Activated CD4-positive, alpha-beta T cell treated with anti-CD3 and anti-CD28 coated beads, Interleukin-2, amount 10 ng/mL, durations not matched to agents 24 days and 14 days (primary cell): ENCODE results near the gene EPSTI1. TPM values are rescaled to one million over a fixed set of nuclear protein-coding genes. Genes with fewer than 3 reads are reported as not detected.
A peak's percentile ranks its signal among the peaks of the same experiment; 100 is the strongest.
"Not testable (repeated sequence)": the region's sequence is repeated elsewhere in the genome, so short reads cannot be mapped to it uniquely, and the experiment has no call there.

ENCODE experiments used
- DNase-seq: peaks from one replicate; pipeline ENCODE4 v3.0.0; 2022
- H3K27ac Mint-ChIP-seq: one replicate; pipeline ENCODE4 v1.8.0; 2022; ENCODE audit warnings: mild to moderate bottlenecking, mixed read lengths
- H3K27me3 Mint-ChIP-seq: one replicate; pipeline ENCODE4 v1.8.0; 2022; ENCODE audit warnings: mixed read lengths
- H3K36me3 Mint-ChIP-seq: one replicate; pipeline ENCODE4 v1.8.0; 2022; ENCODE audit warnings: low read depth, mild to moderate bottlenecking, mixed read lengths
- H3K4me1 Mint-ChIP-seq: one replicate; pipeline ENCODE4 v1.8.0; 2021; ENCODE audit warnings: mixed read lengths
- H3K4me3 Mint-ChIP-seq: one replicate; pipeline ENCODE4 v1.8.0; 2022; ENCODE audit warnings: mild to moderate bottlenecking, moderate library complexity, mixed read lengths
- H3K9me3 Mint-ChIP-seq: one replicate; pipeline ENCODE4 v1.8.0; 2021; ENCODE audit warnings: mixed read lengths
- intact Hi-C: fragments of 100-400 bp; cut with micrococcal nuclease; formaldehyde crosslinking; loops from one replicate; pipeline ENCODE4 v1.15.1; 2023
- total RNA-seq: library from RNA; stranded (reverse); gene quantifications from 2 replicates; pipeline ENCODE4 v1.2.3, GENCODE V29; 2022

Gene EPSTI1
- total RNA-seq, 1 donor from 2014 or later = 16.5 TPM

GRCh38 chr13:42996584-42996983, 4.5 kb upstream of the EPSTI1 start:
- Mint-ChIP-seq H3K4me3 (no peak overlapping the region), H3K27me3 (no peaks in the 10 kb centered on the region), H3K36me3 (peaks cover 2% of the 10 kb centered on the region), H3K4me1 (peaks cover 48% of the 10 kb centered on the region), H3K9me3 (peaks cover 7% of the 10 kb centered on the region), H3K27ac (peak overlapping the region; percentile 78)
- DNase-seq = peak; percentile 62
- intact Hi-C loops = loop anchor here (2.0 kb wide), 2 partner anchors 48 to 58 kb away; no protein-coding TSS in a partner anchor

DNA sequence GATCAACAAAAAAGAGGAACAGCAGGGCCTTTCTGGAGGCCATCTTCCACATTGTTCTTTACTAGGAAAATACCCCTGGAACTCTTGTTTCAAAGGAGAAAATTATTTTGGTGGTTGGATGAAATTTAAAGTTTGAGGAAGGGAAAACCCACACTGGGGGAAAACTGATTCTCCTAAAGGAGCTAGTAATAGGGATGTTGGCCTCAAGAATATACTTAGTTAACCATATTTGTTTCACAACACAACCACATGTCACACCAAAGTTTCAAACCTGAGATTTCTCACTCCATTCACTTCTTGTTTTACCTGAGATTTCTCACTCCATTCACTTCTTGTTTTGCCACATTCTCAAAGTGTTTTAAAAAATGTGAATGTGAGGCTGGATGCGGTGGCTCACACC, 2.8 kb upstream of the EPSTI1 start:
- Mint-ChIP-seq H3K4me3 (no peak overlapping the region), H3K27ac (peak overlapping the region; percentile 16), H3K9me3 (peaks cover 7% of the 10 kb centered on the region), H3K4me1 (peaks cover 55% of the 10 kb centered on the region), H3K27me3 (no peaks in the 10 kb centered on the region), H3K36me3 (peaks cover 2% of the 10 kb centered on the region)
- intact Hi-C loops = loop anchor here (5.0 kb wide), 2 partner anchors 603 to 1683 kb away; partner anchors contain the start of gene NAA16
- DNase-seq = no peak

DNA sequence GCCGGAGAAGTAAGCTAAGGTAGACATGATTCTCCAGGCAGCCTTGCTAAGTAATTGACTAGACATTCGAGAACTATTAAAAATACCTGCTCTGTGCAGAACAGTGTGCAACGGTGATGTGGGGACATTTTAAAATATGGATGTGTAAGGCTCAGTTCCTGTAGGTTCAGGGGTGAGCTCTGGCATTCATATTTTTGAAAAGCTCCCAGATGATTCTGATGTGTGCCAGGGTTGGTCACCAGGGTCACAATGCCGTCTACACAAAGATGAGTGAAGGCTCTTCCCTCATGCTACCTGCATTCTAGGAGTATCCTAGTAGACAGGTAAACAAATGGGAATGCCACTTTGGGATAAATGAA, 702 bp upstream of the EPSTI1 start:
- H3K36me3 Mint-ChIP-seq = peaks cover 4% of the 10 kb centered on the region
- peak overlapping the region; percentile 99 for H3K4me3 Mint-ChIP-seq
- H3K27ac Mint-ChIP-seq = peak overlapping the region; percentile 99
- intact Hi-C loops = loop anchor here (1.0 to 5.0 kb wide), 4 partner anchors 31 to 1680 kb away; partner anchors contain the start of genes DNAJC15 and NAA16
- peaks cover 61% of the 10 kb centered on the region for H3K4me1 Mint-ChIP-seq
- peaks cover 7% of the 10 kb centered on the region for H3K9me3 Mint-ChIP-seq
- no peaks in the 10 kb centered on the region for H3K27me3 Mint-ChIP-seq
- DNase-seq = peak; percentile 78

GRCh38 chr13:42991233-42991897, 676 bp downstream of the EPSTI1 start:
- Mint-ChIP-seq H3K4me3 (peak overlapping the region; percentile 99), H3K4me1 (peaks cover 57% of the 10 kb centered on the region), H3K36me3 (peaks cover 11% of the 10 kb centered on the region), H3K27ac (peak overlapping the region; percentile 99)
- not testable (repeated sequence) for H3K27me3 Mint-ChIP-seq, H3K9me3 Mint-ChIP-seq, DNase-seq
- intact Hi-C loops = loop anchor here (1.0 to 5.0 kb wide), 5 partner anchors 8 to 1679 kb away; partner anchors contain the start of gene NAA16

- DNase-seq = peak; percentile 73
- H3K9me3 Mint-ChIP-seq = peaks cover 7% of the 10 kb centered on the region
- H3K27me3 Mint-ChIP-seq = no peaks in the 10 kb centered on the region
- H3K4me3 Mint-ChIP-seq = peak overlapping the region; percentile 99
- H3K36me3 Mint-ChIP-seq = peaks cover 16% of the 10 kb centered on the region
- H3K27ac Mint-ChIP-seq = peak overlapping the region; percentile 99
- intact Hi-C loops = loop anchor here (1.0 to 5.0 kb wide), 5 partner anchors 7 to 1678 kb away; partner anchors contain the start of gene NAA16
- H3K4me1 Mint-ChIP-seq = peaks cover 56% of the 10 kb centered on the region
These were observed 1.5 kb downstream of the EPSTI1 start for GRCh38 chr13:42990291-42991232.

DNA sequence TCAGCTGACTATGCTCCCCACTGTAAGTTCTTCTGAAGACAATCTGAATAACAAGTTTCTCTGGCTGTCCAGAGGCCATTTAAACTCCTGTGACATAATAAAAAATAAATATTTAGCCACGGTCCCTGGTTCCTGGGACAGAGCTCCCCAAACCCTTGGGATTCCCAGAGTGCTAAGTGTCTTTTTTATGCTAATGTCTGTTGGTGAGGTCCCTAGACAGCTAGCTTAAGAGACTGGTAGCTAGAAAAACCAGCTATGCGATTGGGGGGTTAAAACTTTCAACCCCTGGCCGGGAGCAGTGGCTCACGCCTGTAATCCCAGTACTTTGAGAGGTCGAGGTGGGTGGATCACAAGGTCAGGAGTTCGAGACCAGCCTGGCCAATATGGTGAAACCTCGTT, 5.9 kb downstream of the EPSTI1 start:
- Mint-ChIP-seq H3K27me3 (no peaks in the 10 kb centered on the region), H3K4me3 (no peak overlapping the region), H3K36me3 (peaks cover 47% of the 10 kb centered on the region), H3K27ac (no peak overlapping the region), H3K4me1 (peaks cover 56% of the 10 kb centered on the region), H3K9me3 (no peaks in the 10 kb centered on the region)
- intact Hi-C loops = no loop called here
- DNase-seq = no peak

GRCh38 chr13:42985312-42986175, 6.5 kb downstream of the EPSTI1 start:
- intact Hi-C loops = no loop called here
- Mint-ChIP-seq H3K27me3 (no peaks in the 10 kb centered on the region), H3K27ac (no peak overlapping the region), H3K4me1 (peaks cover 53% of the 10 kb centered on the region), H3K36me3 (peaks cover 51% of the 10 kb centered on the region), H3K9me3 (no peaks in the 10 kb centered on the region), H3K4me3 (no peak overlapping the region)
- DNase-seq = no peak

- DNase-seq = no peak
- intact Hi-C loops = loop anchor here (5.0 kb wide), 1 partner anchor 38 kb away; the partner anchor contains the start of gene DNAJC15
- Mint-ChIP-seq H3K4me1 (peaks cover 53% of the 10 kb centered on the region), H3K4me3 (no peak overlapping the region), H3K27ac (peak overlapping the region; percentile 14), H3K9me3 (no peaks in the 10 kb centered on the region), H3K36me3 (peaks cover 60% of the 10 kb centered on the region), H3K27me3 (no peaks in the 10 kb centered on the region)
These were observed 7.3 kb downstream of the EPSTI1 start for GRCh38 chr13:42984691-42985090.

DNA sequence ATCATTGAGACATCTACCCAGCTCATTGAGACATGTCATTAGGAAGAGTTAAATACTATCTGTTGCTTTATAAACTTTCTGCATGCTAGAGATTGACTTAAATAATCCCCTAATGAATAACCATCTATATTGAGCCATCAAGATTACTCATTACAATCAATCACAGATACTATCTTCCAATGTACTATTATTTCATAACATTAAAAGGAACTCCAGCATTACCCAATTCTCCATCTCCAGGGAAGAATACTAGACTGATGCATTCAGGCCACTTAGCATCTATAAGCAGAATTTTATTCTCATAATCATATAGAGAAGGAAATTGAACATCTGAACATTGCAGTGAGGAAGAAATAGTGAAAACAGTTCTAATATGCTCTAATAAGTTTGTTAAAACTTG, 8.0 kb downstream of the EPSTI1 start:
- H3K36me3 Mint-ChIP-seq = peaks cover 62% of the 10 kb centered on the region
- no peak overlapping the region for H3K27ac Mint-ChIP-seq
- no peaks in the 10 kb centered on the region for H3K27me3 Mint-ChIP-seq
- intact Hi-C loops = loop anchor here (5.0 kb wide), 1 partner anchor 38 kb away; the partner anchor contains the start of gene DNAJC15
- no peak for DNase-seq
- no peak overlapping the region for H3K4me3 Mint-ChIP-seq
- peaks cover 50% of the 10 kb centered on the region for H3K4me1 Mint-ChIP-seq
- no peaks in the 10 kb centered on the region for H3K9me3 Mint-ChIP-seq

- H3K4me1 Mint-ChIP-seq = peaks cover 49% of the 10 kb centered on the region
- no peak overlapping the region for H3K4me3 Mint-ChIP-seq
- H3K9me3 Mint-ChIP-seq = no peaks in the 10 kb centered on the region
- no peak overlapping the region for H3K27ac Mint-ChIP-seq
- no peak for DNase-seq
- intact Hi-C loops = loop anchor here (5.0 kb wide), 1 partner anchor 40 kb away; the partner anchor contains the start of gene DNAJC15
- H3K27me3 Mint-ChIP-seq = no peaks in the 10 kb centered on the region
- peaks cover 73% of the 10 kb centered on the region for H3K36me3 Mint-ChIP-seq
These were observed 10.2 kb downstream of the EPSTI1 start for GRCh38 chr13:42981853-42982252.

- DNase-seq = no peak
- intact Hi-C loops = loop anchor here (5.0 kb wide), 1 partner anchor 41 kb away; the partner anchor contains the start of gene DNAJC15
- H3K27me3 Mint-ChIP-seq = no peaks in the 10 kb centered on the region
- no peaks in the 10 kb centered on the region for H3K9me3 Mint-ChIP-seq
- H3K4me3 Mint-ChIP-seq = no peak overlapping the region
- H3K36me3 Mint-ChIP-seq = peaks cover 76% of the 10 kb centered on the region
- H3K4me1 Mint-ChIP-seq = peaks cover 50% of the 10 kb centered on the region
- H3K27ac Mint-ChIP-seq = no peak overlapping the region
These were observed 10.7 kb downstream of the EPSTI1 start for GRCh38 chr13:42981317-42981716.

- no peak for DNase-seq
- peaks cover 31% of the 10 kb centered on the region for H3K4me1 Mint-ChIP-seq
- H3K36me3 Mint-ChIP-seq = peaks cover 64% of the 10 kb centered on the region
- no peaks in the 10 kb centered on the region for H3K9me3 Mint-ChIP-seq
- H3K27me3 Mint-ChIP-seq = no peaks in the 10 kb centered on the region
- intact Hi-C loops = loop anchor here (10.0 kb wide), 2 partner anchors 158 to 382 kb away; no protein-coding TSS in a partner anchor
- peak overlapping the region; percentile 39 for H3K27ac Mint-ChIP-seq
- no peak overlapping the region for H3K4me3 Mint-ChIP-seq
These were observed 14.8 kb downstream of the EPSTI1 start for GRCh38 chr13:42977219-42977659.

- Mint-ChIP-seq H3K27ac (no peak overlapping the region), H3K9me3 (no peaks in the 10 kb centered on the region), H3K4me3 (no peak overlapping the region), H3K36me3 (peaks cover 56% of the 10 kb centered on the region), H3K27me3 (no peaks in the 10 kb centered on the region), H3K4me1 (peaks cover 35% of the 10 kb centered on the region)
- no peak for DNase-seq
- intact Hi-C loops = loop anchor here (10.0 kb wide), 2 partner anchors 159 to 381 kb away; no protein-coding TSS in a partner anchor
These were observed 16.0 kb downstream of the EPSTI1 start for GRCh38 chr13:42976066-42976465.
